Fibroblast of the aortic adventitia (primary cell): ENCODE results near the gene SERINC3. TPM values are rescaled to one million over a fixed set of nuclear protein-coding genes. Genes with fewer than 3 reads are reported as not detected.

ENCODE experiments used
- DNase-seq: peaks from one replicate; pipeline ENCODE4 v3.0.0-alpha.2; 2010; ENCODE audit warnings: low read depth
- H3K4me3 ChIP-seq: 2 replicates; pipeline ENCODE4 v1.5.1; 2011; ENCODE audit warnings: low read depth, mild to moderate bottlenecking, control low read depth, low read length, moderate library complexity
- total RNA-seq: library from RNA; depleted of rRNA; stranded (reverse); fragments of >200 nt; gene quantifications from 2 replicates; pipeline ENCODE4 v1.2.3, GENCODE V29; 2012; ENCODE audit warnings: low replicate concordance
- TF ChIP-seq, protein P1 (sequence below): IDR thresholded peaks from 2 replicates; pipeline ENCODE4 v1.5.1; 2011; ENCODE audit warnings: mild to moderate bottlenecking, low read length, control low read depth, inconsistent platforms; ENCODE audit not compliant: insufficient read depth

Gene SERINC3
- total RNA-seq, 1 donor, result 160 TPM

DNA sequence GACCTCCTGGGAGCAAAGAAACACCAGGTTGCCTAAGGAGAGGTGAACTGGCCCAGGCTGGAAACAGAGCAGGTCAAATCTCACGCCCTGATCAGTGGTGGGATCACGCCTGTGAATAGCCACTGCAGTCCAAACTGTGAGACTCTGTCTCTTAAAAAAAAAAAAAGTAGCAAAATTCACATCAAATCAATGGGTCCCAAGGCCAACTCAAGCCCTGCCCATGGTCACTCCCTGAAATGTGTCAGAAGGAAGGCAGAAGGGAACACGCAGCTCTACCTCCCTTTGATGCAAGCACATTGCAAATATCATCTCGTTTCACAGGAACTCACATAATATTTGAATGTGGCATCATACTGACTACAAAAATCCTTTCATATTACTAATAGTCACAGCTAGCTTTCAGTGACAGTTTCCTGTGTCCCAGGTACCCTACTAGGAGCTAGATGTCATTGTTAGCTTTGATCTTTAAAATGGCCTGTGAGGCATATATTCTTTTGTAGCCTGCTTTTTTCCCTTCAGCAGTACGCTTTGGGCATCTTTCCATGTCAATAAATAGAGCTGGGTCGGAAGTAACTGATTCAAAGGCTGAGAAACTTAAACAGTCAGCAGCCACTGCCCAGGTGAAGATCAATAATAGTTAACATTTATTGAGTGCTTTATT, 60.6 kb downstream of the SERINC3 start:
- no peak for DNase-seq
- TF ChIP-seq, protein P1, sequence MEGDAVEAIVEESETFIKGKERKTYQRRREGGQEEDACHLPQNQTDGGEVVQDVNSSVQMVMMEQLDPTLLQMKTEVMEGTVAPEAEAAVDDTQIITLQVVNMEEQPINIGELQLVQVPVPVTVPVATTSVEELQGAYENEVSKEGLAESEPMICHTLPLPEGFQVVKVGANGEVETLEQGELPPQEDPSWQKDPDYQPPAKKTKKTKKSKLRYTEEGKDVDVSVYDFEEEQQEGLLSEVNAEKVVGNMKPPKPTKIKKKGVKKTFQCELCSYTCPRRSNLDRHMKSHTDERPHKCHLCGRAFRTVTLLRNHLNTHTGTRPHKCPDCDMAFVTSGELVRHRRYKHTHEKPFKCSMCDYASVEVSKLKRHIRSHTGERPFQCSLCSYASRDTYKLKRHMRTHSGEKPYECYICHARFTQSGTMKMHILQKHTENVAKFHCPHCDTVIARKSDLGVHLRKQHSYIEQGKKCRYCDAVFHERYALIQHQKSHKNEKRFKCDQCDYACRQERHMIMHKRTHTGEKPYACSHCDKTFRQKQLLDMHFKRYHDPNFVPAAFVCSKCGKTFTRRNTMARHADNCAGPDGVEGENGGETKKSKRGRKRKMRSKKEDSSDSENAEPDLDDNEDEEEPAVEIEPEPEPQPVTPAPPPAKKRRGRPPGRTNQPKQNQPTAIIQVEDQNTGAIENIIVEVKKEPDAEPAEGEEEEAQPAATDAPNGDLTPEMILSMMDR, result no peak
- H3K4me3 ChIP-seq, result no peak overlapping the region

DNA sequence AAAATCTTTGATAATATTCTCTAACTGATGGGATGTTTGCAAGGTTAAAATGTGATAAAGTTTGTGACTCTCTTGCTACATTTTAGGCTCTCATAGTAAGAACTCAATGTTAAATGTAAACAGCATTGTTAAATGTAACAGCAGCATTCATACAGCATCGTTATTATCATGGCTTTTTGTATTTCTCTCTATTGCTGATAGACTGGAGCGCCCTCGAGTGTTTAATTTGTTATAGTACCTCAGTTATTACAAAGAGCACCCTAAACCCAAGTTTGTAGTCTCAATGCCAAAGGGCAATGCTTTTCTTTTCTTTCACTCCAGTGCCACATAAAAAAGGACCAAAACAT, 61.1 kb downstream of the SERINC3 start:
- peak; percentile 67 for DNase-seq
- H3K4me3 ChIP-seq, result no peak overlapping the region
- TF ChIP-seq, protein P1, result peak; percentile 55

DNA sequence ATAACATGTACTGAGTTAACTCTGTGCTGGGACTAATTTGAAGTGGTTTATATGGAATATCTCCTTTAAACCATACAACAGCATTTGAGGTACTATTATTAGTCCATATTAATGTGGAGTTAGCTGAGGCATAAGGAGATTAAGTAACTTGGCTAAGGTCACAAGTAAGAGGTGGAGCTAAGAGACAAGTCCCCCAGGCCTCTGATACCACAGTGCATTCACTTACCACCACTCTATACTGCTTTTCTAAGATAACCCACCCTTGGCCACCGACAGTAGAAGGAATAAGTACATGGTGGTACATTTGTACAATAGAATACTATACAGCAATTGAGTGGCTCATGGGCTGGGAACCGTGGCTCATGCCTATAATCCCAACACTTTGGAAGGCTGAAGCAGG, 62.6 kb downstream of the SERINC3 start:
- H3K4me3 ChIP-seq, result no peak overlapping the region
- DNase-seq, result no peak
- TF ChIP-seq, protein P1, result no peak

DNA sequence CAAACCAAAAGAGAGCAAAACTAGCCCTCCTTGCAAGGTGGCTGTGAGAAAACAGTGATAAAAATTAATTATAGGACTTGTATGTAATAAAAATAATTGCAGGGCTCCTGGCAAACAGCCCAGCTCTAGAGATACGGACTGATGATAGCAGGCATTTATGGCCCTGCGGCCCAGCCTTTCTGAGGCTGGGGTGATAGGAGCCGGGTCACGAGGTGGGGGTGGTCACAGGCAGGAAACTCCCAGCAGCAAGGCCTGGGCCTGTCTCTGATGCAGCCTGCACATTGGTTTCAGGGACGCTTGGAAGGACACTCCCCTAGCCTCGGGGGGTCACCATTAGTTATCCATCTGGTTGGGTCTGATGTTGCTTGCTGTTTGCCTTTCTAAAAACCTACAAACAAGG, 64.9 kb downstream of the SERINC3 start:
- TF ChIP-seq, protein P1, result no peak
- no peak for DNase-seq
- H3K4me3 ChIP-seq, result no peak overlapping the region

DNA sequence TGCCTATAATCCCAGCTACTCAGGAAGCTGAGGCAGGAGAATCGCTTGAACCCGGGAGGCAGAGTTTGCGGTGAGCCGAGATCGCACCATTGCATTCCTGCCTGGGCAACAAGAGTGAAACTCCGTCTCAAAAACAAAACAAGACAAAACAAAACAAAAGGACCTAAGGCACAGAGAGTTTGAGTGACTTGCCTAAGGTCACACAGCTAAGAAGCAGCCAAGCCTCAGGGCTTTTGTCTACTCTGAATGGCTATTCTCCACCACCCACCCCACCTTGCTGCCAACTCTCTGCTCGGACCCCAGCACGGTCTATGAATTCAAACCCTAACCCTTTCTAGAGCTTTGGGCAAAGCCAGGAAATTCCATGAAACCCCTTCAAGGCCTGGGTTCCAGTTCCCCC, 65.3 kb downstream of the SERINC3 start:
- no peak overlapping the region for H3K4me3 ChIP-seq
- no peak for DNase-seq
- TF ChIP-seq, protein P1, result no peak

DNA sequence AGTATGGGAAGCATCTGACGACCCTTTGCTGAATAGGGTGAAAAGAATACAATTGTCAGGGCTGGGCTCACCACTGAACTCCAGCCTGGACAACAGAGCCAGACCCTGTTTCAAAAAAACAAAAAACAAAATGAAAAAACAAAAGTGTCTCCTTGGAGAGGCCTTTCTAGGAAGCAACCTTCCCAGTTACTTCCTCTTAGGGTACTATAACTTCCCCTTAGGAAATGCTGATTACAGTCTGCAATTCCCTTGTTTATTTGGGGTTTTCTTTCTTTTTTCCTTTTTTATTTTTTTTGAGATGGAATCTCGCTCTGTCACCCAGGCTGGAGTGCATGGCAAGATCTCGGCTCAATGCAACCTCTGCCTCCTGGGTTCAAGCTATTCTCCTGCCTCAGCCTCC, 66.7 kb downstream of the SERINC3 start:
- TF ChIP-seq, protein P1, result no peak
- no peak overlapping the region for H3K4me3 ChIP-seq
- no peak for DNase-seq
